ENCODE data around the gene ARMS2. TPM values are rescaled to one million over a fixed set of nuclear protein-coding genes. Genes with fewer than 3 reads are reported as not detected.
A peak's percentile ranks its signal among the peaks of the same experiment; 100 is the strongest.

Gene ARMS2
- total and polyA plus RNA-seq, 12 donors: 0.33 to 1.3 (median 0.94) TPM; not detected in 8

DNA sequence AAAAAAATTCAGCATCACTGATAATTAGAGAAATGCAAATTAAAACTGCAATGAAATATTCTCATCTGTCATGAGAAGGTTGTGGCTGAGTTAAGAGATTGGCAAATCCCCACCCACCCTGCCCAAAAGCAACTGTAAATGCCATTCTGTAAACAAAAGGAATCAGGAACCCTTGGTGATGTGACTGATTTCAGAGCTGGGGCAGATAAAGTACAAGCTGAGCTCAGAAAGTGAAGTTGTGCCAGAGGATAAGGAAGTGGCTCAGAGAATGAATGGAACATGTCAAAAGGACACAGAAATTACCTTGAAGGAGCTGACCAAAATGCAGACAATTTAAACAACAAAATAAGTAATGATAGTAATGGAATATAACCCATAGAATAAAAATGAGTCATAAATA is 32.7 kb upstream of the ARMS2 start:
- no peak for TF ChIP-seq CTCF (IDR thresholded peaks at IDR 0.05)
- peak overlapping the region in 3 of 10 donors; percentile 10 to 39 (median 29) for H3K27ac ChIP-seq
- peaks cover 0 to 56% (median 30%) of the 10 kb centered on the region in 9 donors for H3K4me1 ChIP-seq
- ATAC-seq (peak in 3 of 8 donors; percentile 40 to 63 (median 57)), DNase-seq (no peak)
- H3K4me3 ChIP-seq: no peak overlapping the region
- H3K27me3 ChIP-seq: no peaks in the 10 kb centered on the region
- no peaks in the 10 kb centered on the region for H3K9me3 ChIP-seq
- peaks cover 0 to 96% (median 5%) of the 10 kb centered on the region in 9 donors for H3K36me3 ChIP-seq
- intact Hi-C loops (cut with DNase I): loop anchor here in 2 of 10 donors (5.0 kb wide), 2 partner anchors 44 to 79 kb away; no protein-coding TSS in a partner anchor

- H3K27me3 ChIP-seq: no peaks in the 10 kb centered on the region
- TF ChIP-seq CTCF (IDR thresholded peaks at IDR 0.05): no peak
- ATAC-seq (peak in 2 of 8 donors; percentile 30 to 42), DNase-seq (no peak)
- H3K4me3 ChIP-seq: no peak overlapping the region
- H3K9me3 ChIP-seq: no peaks in the 10 kb centered on the region
- peaks cover 0 to 96% (median 5%) of the 10 kb centered on the region in 9 donors for H3K36me3 ChIP-seq
- H3K27ac ChIP-seq: peak overlapping the region in 2 of 10 donors; percentile 29 to 39
- 69 to 73% methylated on average over 5 of the region's 5 CpGs for WGBS, 2 donors
- intact Hi-C loops (cut with DNase I): loop anchor here in 2 of 10 donors (5.0 kb wide), 2 partner anchors 45 to 80 kb away; no protein-coding TSS in a partner anchor
- peaks cover 0 to 50% (median 30%) of the 10 kb centered on the region in 9 donors for H3K4me1 ChIP-seq
These were observed 32.0 kb upstream of the ARMS2 start for GRCh38 chr10:122422266-122422989.

GRCh38 chr10:122424059-122424458 is 30.4 kb upstream of the ARMS2 start:
- 94 to 98% methylated on average over 2 of the region's 2 CpGs for WGBS, 2 donors
- no peak overlapping the region for H3K27ac ChIP-seq
- H3K9me3 ChIP-seq: no peaks in the 10 kb centered on the region
- intact Hi-C loops (cut with DNase I): loop anchor here in 2 of 10 donors (5.0 kb wide), 2 partner anchors 47 to 82 kb away; no protein-coding TSS in a partner anchor
- H3K36me3 ChIP-seq: peaks cover 0 to 95% (median 9%) of the 10 kb centered on the region in 9 donors
- TF ChIP-seq CTCF (IDR thresholded peaks at IDR 0.05): no peak
- no peaks in the 10 kb centered on the region for H3K27me3 ChIP-seq
- H3K4me1 ChIP-seq: peaks cover 0 to 42% (median 35%) of the 10 kb centered on the region in 9 donors
- ATAC-seq: no peak
- H3K4me3 ChIP-seq: no peak overlapping the region
- DNase-seq: no peak

DNA sequence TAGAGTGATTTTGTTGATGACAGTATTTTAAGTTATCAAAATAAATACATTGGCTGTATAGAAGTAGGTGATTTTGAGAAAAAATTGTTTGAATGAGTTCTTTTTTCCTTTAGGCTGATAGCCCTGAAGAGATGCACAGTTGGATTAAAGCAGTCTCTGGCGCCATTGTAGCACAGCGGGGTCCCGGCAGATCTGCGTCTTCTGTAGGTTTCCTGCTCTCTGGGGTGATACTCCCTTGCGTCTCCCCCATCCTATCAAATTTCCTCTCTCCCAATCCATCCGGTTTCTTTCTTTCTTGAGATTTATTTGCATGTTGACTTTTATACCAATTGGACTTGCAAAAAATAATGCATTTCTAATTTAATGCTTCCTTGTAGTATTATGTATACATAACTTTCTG is 27.6 kb upstream of the ARMS2 start:
- Histone ChIP-seq H3K27me3 (no peaks in the 10 kb centered on the region), H3K4me1 (peaks cover 0 to 16% (median 8%) of the 10 kb centered on the region in 9 donors), H3K9me3 (no peaks in the 10 kb centered on the region), H3K36me3 (peaks cover 0 to 95% (median 10%) of the 10 kb centered on the region in 9 donors), H3K4me3 (no peak overlapping the region), H3K27ac (no peak overlapping the region)
- 76 to 89% methylated on average over 6 of the region's 6 CpGs for WGBS, 2 donors
- no peak for DNase-seq
- no peak for TF ChIP-seq CTCF (IDR thresholded peaks at IDR 0.05)
- intact Hi-C loops (cut with DNase I): loop anchor here in 1 of 10 donors (5.0 kb wide), 1 partner anchor 35 kb away; no protein-coding TSS in a partner anchor
- no peak for ATAC-seq
